Tongue (tissue), 2 donors: ENCODE data around the gene ELP2. TPM values are rescaled to one million over a fixed set of nuclear protein-coding genes. Genes with fewer than 3 reads are reported as not detected.
"Not testable (repeated sequence)": the region's sequence is repeated elsewhere in the genome, so short reads cannot be mapped to it uniquely, and the experiment has no call there.

ENCODE experiments used
- DNase-seq: peaks from one replicate; pipeline ENCODE4 v3.0.0-alpha.2; 2015
- total RNA-seq: library from RNA; depleted of rRNA; stranded (reverse); fragments of >200 nt; gene quantifications from one replicate; pipeline ENCODE4 v1.2.3, GENCODE V29; 2014

ELP2 gene
- total RNA-seq, 1 donor from 2014 or later: 96.2 TPM

DNA sequence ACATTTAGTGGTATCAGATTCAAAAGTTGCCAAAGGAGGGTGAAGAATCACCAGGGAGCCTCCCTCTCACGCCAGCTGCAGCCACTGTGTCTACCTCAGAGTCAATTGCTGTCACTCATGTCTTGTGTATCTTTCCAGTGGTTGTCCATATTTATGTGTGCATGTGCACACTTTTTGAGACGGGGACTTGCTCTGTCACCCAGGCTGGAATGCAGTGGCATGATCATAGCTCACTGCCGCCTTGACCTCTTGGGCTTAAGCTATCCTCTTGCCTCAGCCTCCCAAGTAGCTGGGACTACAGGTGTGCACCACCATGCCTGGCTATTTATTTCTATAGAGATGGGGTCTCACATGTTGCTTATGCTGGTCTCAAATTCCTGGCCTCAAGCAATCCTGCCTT is 61.6 kb downstream of the ELP2 start:
- no peak for DNase-seq

DNA sequence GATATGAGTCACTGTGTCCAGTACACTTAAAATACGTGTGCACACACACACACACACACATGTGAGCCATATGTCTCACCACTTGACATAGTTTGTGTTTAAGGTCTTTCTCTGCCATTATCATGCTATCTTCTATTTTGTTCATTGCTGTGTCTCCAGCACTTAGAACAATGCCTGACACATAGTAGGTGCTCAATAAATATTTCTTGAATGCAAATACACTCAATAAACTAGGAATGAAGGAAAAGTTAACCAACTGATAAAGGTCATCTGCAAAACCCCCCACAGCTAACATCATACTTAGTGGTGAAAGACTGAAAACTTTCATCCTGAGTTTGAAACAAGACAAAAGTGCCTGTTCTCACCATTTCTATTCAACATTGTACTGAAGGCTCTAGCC is 62.0 kb downstream of the ELP2 start:
- no peak for DNase-seq

DNA sequence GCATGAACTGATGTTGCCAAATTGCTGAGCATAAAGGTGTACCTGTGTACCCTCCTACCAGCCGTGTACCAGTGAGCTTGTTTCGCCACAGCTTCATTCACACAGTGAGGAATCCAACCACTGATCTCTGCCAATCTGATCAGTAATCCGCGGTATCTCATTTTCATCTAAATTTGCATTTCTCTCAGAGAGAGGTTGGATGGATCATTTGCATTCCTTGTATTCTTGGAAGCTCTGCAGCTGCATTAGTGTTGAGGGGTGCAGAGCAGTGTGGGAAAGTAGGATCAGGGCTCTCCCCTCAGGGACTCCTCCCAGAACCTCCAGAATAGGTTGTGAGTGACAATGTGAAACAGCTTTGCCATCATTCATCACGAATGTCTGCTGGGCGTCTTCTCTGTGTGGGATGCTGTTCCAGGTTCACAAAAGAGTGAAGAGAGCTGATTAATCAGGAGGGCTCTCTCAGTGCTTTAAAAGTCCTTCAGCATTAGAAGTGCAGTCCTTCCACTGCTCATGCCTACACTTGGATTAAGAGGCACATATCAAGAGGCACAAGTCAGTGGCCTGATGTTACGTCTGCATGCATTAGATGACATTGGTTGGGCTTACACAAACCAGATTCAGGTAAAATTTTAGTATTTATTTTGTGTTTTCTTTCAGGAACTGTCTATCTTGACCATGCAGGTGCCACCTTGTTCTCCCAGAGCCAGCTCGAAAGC is 65.1 kb downstream of the ELP2 start:
- DNase-seq: no peak

DNA sequence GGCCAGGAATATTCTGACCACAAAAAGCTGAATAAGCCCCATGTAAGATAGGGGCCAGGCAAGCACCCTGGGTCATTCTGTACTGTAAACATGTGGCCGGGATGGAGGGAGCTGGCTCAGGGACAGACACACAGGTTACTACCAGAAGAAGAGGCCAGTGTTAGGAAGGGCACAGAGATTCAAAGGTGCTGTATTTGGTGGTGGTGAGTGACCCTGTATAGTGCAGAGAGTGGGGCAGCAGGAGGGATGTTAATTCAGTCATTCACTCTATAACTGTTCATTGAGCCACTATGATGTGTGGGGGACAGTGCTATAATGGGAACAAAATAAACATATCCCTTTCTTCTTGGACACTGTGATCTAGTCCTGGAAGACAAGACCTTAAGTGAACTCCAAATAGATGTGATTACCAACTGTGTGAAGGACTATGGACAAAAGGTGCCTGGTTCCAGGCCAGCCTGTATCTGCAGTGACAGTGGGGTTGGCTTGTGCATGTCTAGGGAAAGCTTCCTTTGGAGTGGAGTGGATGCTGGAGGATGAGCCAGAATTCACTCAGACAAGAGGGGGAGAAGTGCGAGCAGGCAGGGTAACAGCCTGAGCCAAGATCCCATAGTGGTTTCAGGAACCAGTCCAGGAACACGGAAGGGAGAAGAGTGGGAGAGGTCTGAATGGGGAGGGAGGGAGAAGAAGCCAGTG is 65.9 kb downstream of the ELP2 start:
- no peak for DNase-seq

DNA sequence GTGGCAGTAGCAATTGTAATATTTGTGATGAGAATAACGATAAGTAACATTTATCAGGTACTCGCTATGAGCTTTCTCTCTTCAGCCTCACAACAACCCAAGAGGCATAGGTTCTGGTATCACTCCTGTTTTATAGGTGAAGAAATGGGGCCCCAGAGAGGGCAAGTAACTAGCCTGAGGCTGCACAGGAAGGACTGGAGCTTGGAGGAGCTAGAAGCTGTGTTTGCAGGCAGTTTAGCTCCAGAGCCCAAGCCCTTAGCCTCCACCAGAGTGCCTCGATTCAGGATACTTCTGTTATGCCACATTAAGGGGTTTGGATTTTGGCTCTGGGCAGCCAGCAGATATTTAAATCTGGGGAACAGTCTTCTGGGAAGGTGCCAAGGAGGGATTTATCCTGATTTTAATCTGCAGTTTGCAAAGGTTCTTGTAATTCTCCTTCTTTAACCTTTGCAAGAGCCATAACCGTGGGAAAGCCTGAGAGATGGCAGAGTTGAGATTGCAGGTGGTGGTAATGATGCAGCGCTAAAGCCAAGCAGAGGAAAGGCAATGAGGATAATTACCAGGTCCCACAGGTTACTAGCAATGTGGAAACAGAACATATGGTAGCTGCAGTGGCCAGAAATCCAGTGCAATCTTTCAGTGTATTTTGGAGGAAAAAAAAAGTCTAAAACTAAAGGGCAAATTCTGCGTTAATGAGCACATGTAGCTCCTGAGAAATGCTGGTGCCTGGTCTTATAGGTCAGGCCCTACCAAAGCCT is 66.7 kb downstream of the ELP2 start:
- DNase-seq: no peak

DNA sequence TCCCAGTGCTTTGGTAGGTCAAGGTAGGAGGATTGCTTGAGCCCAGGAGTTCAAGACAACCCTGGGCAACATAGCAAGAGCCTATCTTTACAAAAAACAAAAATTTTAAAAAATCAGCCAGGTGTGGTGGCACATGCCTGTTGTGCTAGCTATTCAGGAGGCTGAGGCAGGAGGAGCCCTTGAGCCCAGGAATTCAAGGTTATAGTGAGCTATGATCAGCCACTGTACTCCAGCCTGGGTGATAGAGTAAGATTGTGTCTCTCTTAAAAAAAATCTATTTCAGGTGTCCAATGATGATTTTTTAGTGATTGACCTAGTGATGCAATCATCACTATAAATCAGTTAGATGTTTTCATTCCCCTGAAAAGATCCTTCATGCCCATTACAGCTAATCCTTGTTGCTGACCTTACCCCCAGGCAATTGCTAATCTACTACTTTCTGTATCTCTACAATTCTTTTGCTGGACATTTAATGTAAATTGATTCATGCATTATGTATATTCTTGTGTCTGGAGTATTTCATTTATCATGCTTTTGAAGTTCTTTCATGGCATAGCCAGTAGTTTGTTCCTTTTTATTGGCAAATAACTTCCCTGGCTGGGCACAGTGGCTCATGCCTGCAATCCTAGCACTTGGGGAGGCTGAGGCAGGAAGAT is 67.9 kb downstream of the ELP2 start:
- no peak for DNase-seq

DNA sequence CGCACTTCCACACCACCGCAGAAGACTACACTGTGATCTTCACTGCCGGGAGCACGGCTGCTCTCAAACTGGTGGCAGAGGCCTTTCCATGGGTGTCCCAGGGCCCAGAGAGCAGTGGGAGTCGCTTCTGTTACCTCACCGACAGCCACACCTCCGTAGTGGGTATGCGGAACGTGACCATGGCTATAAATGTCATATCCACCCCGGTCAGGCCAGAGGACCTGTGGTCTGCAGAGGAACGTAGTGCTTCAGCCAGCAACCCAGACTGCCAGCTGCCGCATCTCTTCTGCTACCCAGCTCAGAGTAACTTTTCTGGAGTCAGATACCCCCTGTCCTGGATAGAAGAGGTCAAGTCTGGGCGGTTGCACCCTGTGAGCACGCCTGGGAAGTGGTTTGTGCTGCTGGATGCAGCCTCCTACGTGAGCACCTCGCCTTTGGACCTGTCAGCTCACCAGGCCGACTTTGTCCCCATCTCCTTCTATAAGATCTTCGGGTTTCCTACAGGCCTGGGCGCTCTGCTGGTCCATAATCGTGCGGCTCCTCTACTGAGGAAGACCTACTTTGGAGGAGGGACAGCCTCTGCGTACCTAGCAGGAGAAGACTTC is 70.1 kb downstream of the ELP2 start:
- no peak for DNase-seq

DNA sequence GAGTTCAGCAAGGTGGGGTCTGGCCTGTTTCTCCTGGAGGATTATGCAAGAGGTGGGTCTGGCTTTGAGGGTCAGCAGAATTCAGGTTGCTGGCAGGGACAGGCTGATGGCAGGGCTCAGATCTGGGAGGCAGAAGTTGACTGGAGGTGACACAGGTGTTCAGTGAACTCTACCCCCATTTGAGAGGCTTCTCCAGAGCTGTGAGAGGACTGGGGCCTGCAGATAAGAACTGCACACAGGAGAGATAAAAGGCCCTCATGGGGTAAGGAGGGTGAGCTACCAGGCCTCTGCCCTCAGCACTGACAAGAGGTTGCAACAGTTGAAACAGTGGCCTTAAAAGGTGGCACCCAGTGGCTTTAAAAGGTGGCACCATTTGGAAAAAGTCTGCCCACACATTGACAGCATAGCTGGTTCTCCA is 70.7 kb downstream of the ELP2 start:
- DNase-seq: no peak

DNA sequence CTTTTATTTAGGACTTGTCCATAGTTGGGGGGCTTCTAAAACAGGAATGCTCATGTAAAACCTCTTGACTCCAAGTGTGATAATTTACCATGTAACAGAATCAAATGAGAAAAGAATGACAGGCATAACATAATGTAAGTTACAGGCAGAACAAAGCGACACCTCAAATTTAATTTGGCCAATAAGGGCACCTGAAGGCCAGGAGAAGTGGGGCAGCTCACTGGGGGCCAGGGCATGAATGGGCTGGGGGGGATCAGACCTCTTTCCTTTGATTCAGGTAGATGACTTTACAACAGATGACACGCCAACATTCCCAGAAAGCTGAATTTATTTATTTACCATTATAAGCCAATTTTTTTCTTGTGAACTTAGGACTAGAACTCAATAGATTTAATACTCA is 72.1 kb downstream of the ELP2 start:
- DNase-seq: no peak

DNA sequence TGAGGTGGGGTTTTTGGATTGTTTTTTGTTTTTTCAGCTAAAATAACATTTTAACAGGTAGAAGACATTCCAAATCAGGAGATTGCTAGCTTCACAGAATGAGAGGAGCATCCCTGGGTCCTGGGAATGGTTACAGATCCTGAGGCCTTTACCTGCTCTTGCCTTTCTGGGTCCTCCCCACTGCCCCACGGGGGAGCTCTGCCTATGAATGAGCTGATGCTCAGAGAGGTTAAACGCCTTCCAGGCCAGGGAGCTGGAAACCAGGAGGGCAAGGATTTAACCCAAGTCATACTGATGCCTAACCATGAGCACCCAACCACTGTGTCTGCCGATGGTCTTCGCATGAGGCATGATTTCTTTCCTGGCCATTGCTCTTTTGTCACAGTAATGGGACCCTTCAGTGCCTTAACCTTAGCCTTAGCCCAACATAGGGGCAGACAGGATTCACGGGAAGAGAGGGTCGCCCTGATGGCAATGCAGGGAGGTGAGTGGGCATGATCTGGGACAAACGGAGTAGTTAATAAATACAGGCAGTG is 73.7 kb downstream of the ELP2 start:
- DNase-seq: no peak

DNA sequence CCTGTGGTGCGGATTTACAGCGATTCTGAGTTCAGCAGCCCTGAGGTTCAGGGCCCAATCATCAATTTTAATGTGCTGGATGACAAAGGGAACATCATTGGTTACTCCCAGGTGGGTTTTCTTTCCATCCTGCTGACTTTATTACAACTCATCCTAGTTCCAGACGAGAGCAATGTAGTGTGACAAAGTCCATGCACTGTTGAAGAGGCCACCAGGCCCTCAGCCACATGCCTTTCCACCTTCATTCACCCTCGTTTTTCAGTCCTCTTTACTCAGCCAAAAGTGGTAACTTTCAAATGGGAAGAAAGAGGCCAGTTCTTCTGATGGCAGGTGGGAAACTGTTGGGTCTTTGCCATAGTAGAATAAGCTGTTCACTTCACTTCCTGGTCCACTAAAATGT is 75.5 kb downstream of the ELP2 start:
- DNase-seq: no peak

DNA sequence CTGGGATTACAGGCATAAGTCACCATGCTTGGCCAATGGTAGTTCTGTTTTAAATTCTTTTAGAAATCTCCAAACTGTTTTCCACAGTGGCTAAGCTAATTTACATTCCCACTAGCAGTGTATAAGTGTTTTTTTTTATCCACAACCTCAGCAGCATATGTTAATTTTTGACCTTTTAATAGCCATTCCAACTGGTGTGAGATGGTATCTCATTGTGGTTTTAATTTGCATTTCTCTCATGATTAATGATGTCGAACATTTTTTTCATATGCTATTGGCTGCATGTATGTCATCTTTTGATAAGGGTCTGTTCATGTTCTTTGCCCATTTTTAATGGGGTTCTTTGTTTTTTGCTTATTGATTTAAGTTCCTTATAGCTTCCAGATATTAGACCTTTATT is 77.6 kb downstream of the ELP2 start:
- no peak for DNase-seq

DNA sequence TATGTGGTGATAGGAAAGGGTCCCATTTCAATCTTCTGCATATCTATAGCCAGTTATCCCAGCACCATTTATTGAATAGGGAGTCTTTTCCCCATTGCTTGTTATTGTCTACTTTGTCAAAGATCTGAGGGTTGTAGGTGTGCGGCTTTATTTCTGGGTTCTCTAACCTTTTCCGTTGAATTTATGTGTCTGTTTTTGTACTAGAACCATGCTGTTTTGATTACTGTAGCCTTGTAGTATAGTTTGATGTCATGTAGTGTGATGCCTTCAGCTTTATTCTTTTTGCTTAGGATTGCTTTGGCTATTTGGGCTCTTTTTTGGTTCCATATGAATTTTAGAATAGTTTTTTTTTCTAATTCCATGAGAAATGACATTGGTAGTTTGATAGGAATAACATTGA is 78.3 kb downstream of the ELP2 start:
- not testable (repeated sequence) for DNase-seq

DNA sequence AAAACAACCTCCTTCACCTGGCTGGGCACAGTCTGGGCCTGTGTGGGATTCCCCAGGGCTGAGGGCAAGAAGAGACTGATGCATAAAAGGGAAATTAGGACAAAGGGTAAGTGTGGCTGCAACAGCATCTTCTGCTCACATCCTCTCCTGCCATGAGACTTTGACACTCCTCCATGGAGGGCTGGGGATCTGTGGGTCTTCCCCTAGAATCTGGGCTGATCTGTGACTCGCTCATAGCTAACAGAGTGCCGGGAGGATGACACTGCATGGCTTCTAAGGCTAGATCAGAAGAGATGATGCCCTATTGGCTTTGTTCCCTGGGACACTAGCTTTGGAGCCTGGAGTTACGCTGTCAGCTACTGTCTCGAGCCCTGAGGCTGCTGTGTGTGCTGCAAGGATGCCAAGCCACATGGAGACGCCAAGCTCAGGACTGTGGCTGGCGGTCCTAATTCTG is 81.9 kb downstream of the ELP2 start:
- no peak for DNase-seq

DNA sequence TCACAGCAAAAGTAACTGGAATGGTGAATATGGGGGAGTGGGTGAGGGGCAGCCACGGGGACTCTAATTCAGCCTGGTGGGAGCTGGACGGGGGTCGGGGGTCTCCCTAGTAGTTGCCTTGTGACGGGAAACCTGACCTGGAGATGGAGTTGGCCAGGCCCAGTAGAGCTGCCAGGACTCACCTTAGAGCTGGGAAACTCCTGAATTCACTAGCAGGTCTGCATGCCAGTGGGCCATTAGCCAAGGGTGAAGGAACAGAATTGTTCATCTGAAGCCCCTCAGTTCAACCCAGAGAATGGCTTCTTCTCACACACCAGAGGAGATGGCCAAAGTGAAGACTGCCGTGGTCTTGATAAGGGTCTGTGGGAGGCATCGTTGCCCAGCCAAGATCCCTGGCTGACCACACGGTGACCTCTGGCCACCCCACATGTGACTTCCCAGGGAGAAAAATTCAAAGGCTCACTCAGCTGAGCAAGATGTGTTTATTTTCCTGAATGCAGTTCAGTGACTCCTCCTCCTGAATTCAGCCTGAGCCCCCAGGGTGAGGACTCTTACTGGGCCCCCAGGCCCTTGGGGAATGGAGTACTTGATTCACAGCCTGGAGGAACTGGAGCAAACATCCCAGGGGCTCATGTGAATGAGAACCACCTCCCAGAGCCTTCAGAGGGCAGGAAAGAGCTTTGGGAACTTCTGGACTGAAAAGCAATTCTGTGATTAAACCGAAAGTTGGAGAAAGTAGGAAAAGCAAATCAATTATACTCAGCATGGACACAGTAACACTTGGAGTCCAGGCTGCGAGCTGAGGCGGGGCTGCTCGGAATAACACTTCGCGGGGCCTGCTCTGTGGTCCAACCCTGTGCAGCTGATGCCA is 82.8 kb downstream of the ELP2 start:
- peak; percentile 40 for DNase-seq

DNA sequence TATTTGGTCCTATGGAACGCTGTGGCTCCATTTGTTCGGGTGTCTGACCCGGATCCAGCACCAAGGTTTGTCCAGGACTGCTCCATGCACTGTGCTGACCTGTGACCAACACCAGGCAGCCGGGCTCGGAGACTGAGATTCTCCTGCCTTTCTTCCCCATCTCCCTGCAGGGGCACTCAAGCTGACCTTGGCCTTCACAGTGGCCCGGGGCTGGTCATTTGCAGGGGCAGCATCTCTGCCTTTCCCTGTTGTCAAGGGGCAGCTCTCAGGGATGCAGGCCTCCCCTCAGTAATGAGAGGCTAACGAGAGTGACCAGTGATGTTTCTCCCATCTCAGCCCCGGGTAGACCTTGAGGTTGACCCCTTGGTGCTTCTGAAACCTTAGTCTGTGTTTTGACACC is 85.1 kb downstream of the ELP2 start:
- DNase-seq: no peak

DNA sequence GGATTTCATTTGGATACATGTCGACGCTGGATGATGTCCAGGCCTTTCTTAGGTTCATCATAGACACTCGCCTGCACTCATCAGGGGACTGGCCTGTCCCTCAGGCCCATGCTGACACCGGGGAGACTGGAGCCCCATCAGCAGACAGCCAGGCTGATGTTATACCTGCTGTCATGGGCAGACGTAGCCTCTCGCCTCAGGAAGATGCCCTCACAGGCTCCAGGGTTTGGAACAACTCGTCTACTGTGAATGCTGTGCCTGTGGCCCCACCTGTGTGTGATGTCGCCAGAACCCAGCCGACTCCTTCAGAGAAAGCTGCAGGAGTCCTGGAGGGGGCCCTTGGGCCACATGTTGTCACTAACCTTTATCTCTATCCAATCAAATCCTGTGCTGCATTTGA is 85.9 kb downstream of the ELP2 start:
- DNase-seq: no peak

DNA sequence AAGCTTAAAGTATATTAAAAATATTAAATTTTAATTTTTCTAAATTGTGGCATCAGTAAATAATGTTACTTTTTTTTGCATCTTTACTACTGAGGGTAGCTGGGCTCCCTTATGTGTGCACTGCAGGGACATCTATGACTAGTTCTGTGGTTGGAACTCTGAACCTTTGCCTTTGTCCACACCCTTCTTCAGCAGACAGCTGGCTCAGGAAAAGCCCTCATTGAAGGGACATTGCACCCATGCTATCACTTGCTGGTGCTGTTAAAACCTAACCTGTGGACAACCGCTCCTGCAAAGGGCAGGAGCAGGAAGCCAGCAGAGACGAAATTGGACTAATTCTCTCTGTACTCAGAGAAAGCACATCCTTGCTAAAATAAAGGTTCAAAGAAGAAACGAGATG is 87.6 kb downstream of the ELP2 start:
- no peak for DNase-seq

DNA sequence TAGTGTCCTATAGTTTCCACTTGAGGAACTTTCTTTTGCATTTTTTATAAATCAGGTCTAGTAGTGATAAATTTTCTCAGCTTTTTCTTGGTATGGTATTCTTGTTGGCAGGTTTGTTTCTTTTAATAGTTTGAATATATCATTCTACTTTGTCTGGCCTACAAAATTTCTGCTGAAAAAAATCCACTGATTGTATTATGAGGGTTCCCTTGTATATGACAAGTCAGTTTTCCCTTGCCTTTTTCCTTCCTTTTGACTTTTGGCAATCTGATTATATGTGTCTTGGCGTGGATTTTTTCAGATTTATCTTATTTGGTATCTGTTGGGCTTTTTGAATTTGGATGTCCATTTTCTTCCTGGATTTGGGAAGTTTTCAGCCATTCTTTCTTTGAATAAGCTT is 99.5 kb downstream of the ELP2 start:
- DNase-seq: no peak
